MM.1S (cell line): ENCODE results near the gene SMAD7.

Experiments
- CTCF ChIP-seq: fragments of 300-600 bp; sonication (generic); IDR thresholded peaks from 2 replicates; pipeline ENCODE4 v1.5.1; 2016; ENCODE audit warnings: antibody characterized with exemption, low read length, mixed read lengths
- EZH2phosphoT487 ChIP-seq: fragments of 300-600 bp; sonication (generic); IDR thresholded peaks from 2 replicates; pipeline ENCODE4 v1.6.1; 2018; ENCODE audit warnings: antibody characterized with exemption, low read length

GRCh38 chr18:48957616-48958015, 6.9 kb upstream of the SMAD7 start:
- TF ChIP-seq EZH2phosphoT487 (no peak), CTCF (no peak)
